HG02870 (cell line): Measurements from ENCODE around the gene NPTN.

Source experiments
- ATAC-seq: cut with Tn5 transposase; IDR thresholded peaks from one replicate; pipeline ENCODE4 v1.9.1; 2021; ENCODE audit warnings: mild to moderate bottlenecking, moderate library complexity; ENCODE audit not compliant: unreplicated experiment

Gene NPTN

DNA sequence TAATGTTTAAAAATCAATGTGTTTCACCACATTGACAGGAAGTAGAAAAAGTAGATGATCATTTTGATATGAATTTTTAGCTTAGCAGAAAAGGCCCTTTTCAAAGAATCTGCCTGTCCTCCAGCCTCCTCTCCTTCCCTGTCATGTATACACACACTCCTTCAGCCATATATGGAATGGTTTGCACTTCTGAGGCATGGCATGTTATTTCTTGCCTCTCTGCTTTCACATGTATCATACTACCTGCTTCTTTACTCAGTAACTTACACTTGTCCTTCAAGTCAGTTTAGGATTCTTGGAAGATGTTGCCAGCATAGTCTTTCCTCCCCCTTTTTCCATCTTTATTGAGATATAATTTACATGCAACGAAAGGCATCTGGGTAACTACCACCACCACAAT is 111.2 kb downstream of the NPTN start:
- ATAC-seq: no peak

DNA sequence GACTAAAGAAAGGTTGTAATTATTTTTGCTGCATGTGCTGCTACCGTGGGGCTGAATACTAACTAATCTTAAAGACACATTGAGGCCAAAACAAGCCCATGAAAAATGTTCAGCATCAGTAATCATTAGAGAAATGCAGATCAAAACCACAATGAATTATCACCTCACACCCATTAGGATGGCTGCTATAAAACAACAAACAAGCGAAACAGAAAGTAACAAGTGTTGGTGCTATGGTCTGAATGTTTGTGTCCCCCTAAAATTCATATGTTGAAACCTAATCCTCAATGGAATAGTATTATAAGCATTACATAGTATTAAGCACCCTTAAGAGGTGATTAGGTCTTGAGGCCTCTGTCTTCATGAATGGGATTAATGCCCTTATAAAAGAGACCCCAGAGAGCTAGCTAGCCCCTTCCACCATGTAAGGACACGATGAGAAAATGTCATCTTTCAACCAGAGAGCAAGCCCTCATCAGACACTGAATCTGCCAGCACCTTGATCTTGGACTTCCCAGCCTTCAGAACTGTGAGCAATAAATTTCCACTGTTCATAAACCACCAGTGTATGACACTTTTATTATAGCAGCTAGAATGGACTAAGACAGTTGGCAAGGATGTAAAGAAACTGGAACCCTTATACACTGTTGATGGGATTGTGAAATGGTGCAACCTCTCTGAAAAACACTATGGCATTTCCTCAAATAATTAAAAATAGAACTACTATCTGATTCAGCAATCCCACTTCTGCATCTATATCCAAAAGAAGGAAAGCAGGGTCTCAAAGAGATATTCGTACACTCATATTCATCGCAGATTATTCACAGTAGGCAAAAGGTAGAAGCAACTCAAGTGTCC is 114.1 kb downstream of the NPTN start:
- no peak for ATAC-seq

DNA sequence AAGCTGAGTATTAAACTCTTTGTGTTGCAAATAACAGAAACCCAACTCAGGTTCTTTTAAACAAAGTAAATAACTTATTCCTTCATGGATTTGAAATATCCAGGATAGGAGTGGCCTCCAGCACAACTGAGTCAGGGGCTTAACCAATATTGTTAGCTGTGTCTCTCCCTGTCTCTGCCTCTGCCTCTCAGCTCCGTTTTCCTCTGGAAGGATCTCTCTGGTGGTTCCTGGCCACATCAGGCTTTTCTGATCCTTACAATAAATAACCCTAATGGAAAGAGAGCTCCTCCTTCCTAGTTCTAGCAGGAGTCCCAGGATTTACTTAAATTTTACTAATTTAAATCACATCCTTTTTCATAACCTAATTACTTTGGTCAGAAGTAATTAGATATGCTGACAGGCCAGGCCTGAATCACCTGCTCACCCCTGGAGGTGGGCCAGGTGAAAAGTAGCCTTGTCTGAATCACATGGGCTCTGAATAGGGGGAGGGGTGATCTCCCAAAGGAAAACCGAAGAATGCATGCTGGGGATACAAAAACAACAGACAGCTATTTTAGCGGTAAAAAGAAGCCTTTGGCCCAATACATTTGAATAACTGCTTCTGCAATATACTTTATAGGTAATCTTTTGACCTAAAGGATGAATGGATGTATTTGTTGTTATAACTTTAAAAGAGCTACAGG is 114.9 kb downstream of the NPTN start:
- no peak for ATAC-seq

DNA sequence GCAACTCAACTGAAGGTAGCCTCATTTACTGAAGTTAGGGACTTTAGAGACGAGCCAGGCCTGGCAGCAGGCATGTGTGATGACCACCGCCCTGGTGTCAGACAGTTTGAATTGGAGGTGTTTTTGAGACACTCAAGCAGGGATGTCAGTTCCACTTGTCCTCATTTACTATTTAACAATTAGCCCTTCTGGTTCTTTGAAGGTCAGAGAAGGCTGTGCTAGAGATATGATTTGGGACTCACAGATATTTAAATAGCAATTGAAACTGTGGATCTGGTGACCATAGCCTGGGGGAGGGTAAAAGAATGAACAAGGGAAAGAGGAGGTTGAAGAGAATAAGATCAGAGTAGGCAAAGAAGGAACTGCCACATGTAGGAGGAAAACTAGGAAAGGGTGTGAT is 115.6 kb downstream of the NPTN start:
- ATAC-seq: no peak

- ATAC-seq: no peak
Observed at GRCh38 chr15:73515527-73515926, 117.7 kb downstream of the NPTN start.
